Activated naive CD8-positive, alpha-beta T cell treated with anti-CD3 and anti-CD28 coated beads, Interleukin-2, amount 50 U/mL, for 16 hours (primary cell): ENCODE measurements around the gene PSPN.
"Not testable (repeated sequence)": the region's sequence is repeated elsewhere in the genome, so short reads cannot be mapped to it uniquely, and the experiment has no call there.

Experiments
- DNase-seq: peaks from one replicate; pipeline ENCODE4 v3.0.0-alpha.2; 2020; ENCODE audit warnings: low read depth, low spot score

Gene PSPN

GRCh38 chr19:6373096-6373812 is 2.5 kb downstream of the PSPN start:
- peak; percentile 99 for DNase-seq

DNA sequence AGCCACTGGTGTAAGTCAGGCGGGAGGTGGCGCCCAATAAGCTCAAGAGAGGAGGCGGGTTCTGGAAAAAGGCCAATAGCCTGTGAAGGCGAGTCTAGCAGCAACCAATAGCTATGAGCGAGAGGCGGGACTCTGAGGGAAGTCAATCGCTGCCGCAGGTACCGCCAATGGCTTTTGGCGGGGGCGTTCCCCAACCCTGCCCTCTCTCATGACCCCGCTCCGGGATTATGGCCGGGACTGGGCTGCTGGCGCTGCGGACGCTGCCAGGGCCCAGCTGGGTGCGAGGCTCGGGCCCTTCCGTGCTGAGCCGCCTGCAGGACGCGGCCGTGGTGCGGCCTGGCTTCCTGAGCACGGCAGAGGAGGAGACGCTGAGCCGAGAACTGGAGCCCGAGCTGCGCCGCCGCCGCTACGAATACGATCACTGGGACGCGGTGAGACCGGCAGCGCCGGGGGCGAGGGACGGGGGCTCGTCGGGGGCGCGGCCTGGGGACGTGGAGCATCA is 3.1 kb downstream of the PSPN start, which contains the start of gene ALKBH7:
Gene ALKBH7 (plus strand): TSS at position 201 of the 502 bp plus-strand sequence. CDS start 27 bp downstream, at position 228.
- peak; percentile 95 for DNase-seq

DNA sequence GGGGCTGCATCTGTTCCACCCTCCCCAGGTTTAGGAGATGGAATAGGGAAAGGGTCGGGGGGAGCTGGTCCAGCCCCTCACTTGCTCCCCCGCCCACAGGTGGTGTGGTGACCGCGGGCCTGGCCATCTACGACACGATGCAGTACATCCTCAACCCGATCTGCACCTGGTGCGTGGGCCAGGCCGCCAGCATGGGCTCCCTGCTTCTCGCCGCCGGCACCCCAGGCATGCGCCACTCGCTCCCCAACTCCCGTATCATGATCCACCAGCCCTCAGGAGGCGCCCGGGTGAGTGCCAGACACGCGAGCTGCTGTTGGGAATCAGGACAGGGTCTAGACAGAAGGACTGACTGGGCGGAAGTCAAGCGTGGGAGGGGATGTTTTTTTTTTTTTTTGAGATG is 11.4 kb downstream of the PSPN start:
- DNase-seq: no peak

- DNase-seq: no peak
These were observed 13.4 kb downstream of the PSPN start for GRCh38 chr19:6362351-6362801.

DNA sequence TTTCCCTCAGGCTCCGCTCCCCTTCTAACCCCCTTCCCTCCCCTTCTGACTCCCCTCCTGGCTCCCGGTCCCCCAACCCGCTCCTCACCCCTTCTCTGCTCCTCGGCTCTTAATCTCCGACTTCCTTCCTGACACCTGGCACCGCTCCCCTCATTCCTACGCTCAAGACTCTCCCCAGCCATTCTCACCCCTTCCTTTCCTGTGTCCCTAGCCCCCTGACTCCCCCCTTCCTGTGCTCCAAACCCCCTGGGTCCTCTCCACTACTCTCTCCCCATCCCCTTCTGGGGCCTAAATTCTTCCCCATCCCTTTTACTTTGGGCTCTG is 13.7 kb downstream of the PSPN start:
- DNase-seq: no peak

GRCh38 chr19:6360857-6361216 is 14.9 kb downstream of the PSPN start:
- DNase-seq: not testable (repeated sequence)

DNA sequence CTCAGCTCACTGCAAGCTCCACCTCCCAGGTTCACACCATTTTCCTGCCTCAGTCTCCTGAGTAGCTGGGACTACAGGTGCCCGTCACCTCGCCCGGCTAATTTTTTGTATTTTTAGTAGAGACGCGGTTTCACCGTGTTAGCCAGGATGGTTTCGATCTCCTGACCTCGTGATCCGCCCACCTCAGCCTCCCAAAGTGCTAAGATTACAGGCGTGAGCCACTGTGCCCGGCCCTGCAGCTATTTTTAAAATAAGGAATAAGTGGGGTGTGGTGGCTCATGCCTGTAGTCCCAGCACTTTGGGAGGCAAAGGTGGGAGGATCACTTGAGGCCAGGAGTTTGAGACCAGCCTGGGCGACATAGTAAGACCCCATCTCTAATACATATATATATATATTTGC is 15.3 kb downstream of the PSPN start:
- not testable (repeated sequence) for DNase-seq

DNA sequence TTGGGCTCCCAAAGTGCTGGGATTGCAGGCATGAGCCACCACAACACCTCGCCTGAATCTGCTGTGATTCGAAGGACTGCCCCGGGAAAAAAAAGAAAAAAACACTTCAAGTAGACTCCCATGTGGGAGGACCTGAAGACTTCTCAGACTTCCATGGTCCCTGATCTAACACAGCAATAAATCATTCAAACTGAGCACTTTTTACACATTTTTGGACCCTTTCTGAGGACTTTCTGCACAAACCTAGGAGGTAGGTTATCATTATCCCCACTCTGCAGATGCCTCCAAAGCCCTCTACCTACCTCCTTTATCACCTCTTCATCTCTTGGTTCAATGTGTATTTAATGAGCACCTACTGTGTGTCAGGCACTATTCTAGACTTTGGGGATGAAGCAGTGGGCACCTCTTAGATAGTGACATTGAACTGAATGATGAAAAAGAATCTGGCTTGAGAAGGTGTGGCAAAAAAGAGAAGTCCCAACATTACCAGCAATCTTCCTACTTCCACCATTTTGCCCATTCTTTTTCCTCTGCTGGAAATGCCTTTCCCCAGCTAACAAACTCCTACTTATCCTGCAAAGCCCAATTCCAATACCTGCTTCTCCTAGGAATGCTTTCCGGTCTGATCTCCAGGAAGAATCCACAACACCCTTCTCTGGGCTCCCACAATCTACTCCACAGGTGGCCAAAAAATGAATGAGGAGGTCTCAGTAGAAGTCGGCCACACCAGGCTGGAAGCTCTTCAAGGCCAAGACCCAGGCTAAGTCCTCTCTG is 16.0 kb downstream of the PSPN start:
- DNase-seq: no peak

GRCh38 chr19:6358003-6358402 is 17.7 kb downstream of the PSPN start:
- DNase-seq: no peak

DNA sequence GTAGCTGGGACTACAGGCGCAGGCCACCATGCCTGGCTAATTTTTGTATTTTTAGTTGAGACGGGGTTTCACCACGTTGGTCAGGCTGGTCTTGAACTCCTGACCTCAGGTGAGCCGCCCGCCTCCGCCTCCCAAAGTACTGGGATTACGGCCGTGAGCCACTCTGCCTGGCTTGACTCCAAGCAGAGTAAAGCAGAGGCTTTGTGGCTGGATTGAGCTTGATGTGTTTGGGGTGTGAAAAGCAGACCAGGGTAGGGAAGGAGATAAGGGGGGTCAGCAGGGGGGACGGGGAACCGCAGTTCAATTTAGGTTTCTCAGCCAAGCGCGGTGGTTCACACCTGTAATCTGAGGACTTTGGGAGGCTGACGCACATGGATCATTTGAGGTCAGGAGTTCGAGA is 18.6 kb downstream of the PSPN start:
- DNase-seq: no peak

- not testable (repeated sequence) for DNase-seq
These were observed 20.3 kb downstream of the PSPN start for GRCh38 chr19:6355321-6356040.

GRCh38 chr19:6354098-6354674 is 21.5 kb downstream of the PSPN start:
- no peak for DNase-seq

GRCh38 chr19:6352381-6353165 is 23.2 kb downstream of the PSPN start:
- DNase-seq: no peak

DNA sequence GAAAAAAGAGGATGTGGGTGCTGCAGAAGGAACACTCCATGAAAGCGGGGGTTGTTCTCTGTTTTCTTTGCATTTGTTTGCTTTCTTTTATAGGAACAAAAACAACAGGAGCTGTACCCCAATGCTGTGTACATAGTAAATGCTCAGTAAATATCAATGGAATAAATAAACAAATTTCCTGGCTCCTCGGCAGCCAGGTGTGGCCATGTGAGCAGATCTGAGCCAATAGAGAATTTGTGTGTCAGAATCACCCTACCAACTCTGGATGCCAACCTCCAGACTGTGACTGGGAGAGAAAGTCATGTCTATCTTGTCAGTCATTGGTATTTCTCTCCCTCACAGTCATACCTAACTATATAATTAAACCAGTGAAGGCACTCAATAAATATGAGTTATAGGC is 25.0 kb downstream of the PSPN start:
- no peak for DNase-seq

DNA sequence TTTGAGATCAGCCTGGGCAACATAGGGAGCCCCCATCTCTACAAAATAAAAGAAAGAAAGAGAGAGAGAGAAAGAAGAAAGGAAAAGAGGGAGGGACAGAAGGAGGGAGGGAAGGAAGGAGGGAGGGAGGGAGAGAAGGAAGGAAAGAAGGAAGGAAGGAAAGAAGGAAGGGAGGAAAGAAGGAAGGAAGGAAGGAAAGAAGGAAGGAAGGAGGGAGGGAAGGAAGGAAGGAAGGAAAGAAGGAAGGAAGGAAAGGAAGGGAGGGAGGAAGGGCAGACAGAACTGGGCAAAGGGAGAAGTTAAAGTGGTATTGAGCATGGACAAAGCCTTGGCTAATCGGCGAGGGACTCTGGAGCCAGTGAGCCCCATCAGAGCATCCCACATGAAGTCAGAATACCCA is 26.5 kb downstream of the PSPN start:
- not testable (repeated sequence) for DNase-seq

GRCh38 chr19:6343462-6343861 is 32.3 kb downstream of the PSPN start:
- DNase-seq: no peak

GRCh38 chr19:6340493-6341201 is 35.1 kb downstream of the PSPN start:
- no peak for DNase-seq

GRCh38 chr19:6334490-6335285 is 41.0 kb downstream of the PSPN start:
- DNase-seq: no peak

DNA sequence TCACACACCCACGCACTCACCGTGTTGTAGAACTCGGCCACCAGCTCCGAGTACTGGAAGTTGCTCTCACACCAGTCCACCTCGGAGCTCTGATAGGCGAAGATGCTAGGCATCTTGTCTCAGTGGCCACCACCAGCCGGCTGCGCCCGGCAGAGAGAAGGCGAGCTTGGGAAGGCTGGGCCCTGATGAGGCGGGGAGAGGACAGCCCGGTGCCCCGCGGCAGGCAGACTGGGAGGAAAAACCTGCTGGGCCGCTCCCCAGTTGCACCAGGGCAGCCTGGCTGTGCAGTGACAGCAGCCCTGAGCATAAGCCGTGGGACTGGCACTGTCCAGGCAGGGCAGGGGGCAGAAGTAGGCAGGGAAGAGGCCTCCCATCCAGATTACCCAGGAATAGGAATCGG is 42.3 kb downstream of the PSPN start, which contains the start of gene ACER1:
Gene ACER1 (minus strand): TSS at position 174 of the 400 bp plus-strand sequence. CDS start 61 bp downstream, at position 113.
- DNase-seq: no peak
